ENCODE results near the gene B4GALNT4. TPM values are rescaled to one million over a fixed set of nuclear protein-coding genes. Genes with fewer than 3 reads are reported as not detected.

The B4GALNT4 gene
- total and polyA plus RNA-seq, 4 donors: 0.15 to 0.42 (median 0.42) TPM; not detected in 1

- H3K36me3 ChIP-seq (ENCODE audit: control insufficient read depth in 4 of 4, insufficient read depth in 3 of 4, low read depth in 1 of 4, low read length in 3 of 4): no peaks in the 10 kb centered on the region
- H3K27ac ChIP-seq (ENCODE audit: low read depth in 1 of 2, low read length in 2 of 2): peak overlapping the region; percentile 16 to 56
- WGBS: 77% methylated on average over 4 of the region's 4 CpGs
- no peak for DNase-seq (ENCODE audit: low spot score)
- TF ChIP-seq REST (IDR thresholded peaks at IDR 0.05) (no peak), HNF4A (conservative IDR thresholded peaks at IDR 0.05) (no peak), RAD21 (IDR thresholded peaks at IDR 0.05) (no peak), JUND (IDR thresholded peaks at IDR 0.05) (no peak), RXRA (IDR thresholded peaks at IDR 0.05) (no peak), ZBTB33 (IDR thresholded peaks at IDR 0.05) (no peak), GABPA (IDR thresholded peaks at IDR 0.05 in 1 of 2, conservative IDR thresholded peaks at IDR 0.05 in 1 of 2) (no peak), FOXA2 (IDR thresholded peaks at IDR 0.05) (no peak), YY1 (IDR thresholded peaks at IDR 0.05) (no peak), ATF3 (IDR thresholded peaks at IDR 0.05) (no peak), EGR1 (IDR thresholded peaks at IDR 0.05; ENCODE audit: low read depth in 2 of 2) (no peak), MAX (IDR thresholded peaks at IDR 0.05) (no peak), TAF1 (conservative IDR thresholded peaks at IDR 0.05) (no peak), HNF4G (IDR thresholded peaks at IDR 0.05) (no peak), NR2F2 (IDR thresholded peaks at IDR 0.05) (no peak), CTCF (IDR thresholded peaks at IDR 0.05; ENCODE audit: low read depth, low read length, missing input control) (no peak), FOXA1 (IDR thresholded peaks at IDR 0.05) (no peak), SP1 (IDR thresholded peaks at IDR 0.05) (no peak)
- no peaks in the 10 kb centered on the region for H3K27me3 ChIP-seq (ENCODE audit: control insufficient read depth in 4 of 4, insufficient read depth in 4 of 4, low read length in 3 of 4)
- no peak overlapping the region for H3K4me3 ChIP-seq (ENCODE audit: low read depth in 1 of 3, low read length in 3 of 3)
- H3K9me3 ChIP-seq (ENCODE audit: control insufficient read depth in 4 of 4, low read length in 3 of 4): no peaks in the 10 kb centered on the region
- no peak overlapping the region for H3K9ac ChIP-seq (ENCODE audit: low read depth in 1 of 2, low read length in 2 of 2)
- H3K4me1 ChIP-seq (ENCODE audit: control insufficient read depth in 4 of 4, insufficient read depth in 4 of 4, low read length in 3 of 4): peaks cover 0 to 3% (median 1%) of the 10 kb centered on the region in 4 donors
Observed at GRCh38 chr11:336659-337198, 32.6 kb upstream of the B4GALNT4 start.
